DMS 273 treated with DMSO at 0.1 percent for 48 hours (cell line): ENCODE measurements around the gene PPP1R2B.
A peak's percentile ranks its signal among the peaks of the same experiment; 100 is the strongest.

Source experiments
- DNase-seq: peaks from one replicate; lab custom pipeline; 2025; lab: John Stamatoyannopoulos, UW

Gene PPP1R2B

DNA sequence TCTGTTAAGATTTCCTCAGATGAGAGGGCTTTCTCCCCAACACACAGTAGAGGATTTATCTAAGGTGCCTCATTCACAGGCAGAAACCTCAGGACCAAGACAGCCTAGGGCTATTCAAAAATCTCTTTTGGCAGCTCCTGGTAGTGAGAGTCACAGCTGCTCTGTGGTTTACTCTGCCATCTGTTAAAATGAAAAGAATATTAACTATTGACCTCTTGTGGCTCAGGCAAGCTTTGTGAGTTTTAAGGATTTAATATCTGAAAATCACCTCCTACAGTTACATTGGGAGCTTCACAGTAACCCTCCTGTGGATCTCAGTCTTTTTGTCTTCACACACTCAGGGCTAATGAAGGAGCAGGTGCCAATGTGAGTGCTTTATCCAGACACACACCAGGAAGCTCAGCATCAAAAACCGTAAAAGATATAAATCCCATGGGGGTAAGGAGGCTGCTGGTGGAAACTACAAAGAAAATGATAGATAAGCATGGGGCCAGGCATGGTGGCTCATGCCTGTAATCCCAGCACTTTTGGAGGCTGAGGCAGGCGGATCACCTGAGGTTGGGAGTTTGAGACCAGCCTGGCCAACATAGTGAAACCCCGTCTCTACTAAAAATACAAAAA lies 29.7 kb downstream of the PPP1R2B start:
- DNase-seq, result peak; percentile 85

GRCh38 chr5:156883316-156883875 lies 33.3 kb downstream of the PPP1R2B start:
- no peak for DNase-seq

DNA sequence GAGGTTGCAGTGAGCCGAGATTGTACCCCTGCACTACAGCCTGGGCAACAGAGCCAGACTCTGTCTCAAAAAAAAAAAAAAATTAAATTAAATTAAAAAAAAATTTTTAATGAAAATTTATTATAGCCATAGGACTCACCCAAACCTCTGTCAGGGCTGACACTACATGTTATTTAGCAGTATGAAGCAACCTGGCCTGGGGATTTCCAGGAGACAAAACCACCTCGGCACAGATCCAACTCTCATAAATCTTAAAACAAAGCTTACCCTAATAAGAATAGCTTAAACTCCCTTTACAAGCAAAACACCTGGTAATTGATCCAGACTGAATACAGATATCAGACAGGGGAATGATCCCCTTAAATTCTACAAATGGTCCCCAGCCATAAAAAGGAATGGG lies 38.4 kb downstream of the PPP1R2B start:
- no peak for DNase-seq

GRCh38 chr5:156892223-156892622 lies 42.1 kb downstream of the PPP1R2B start:
- DNase-seq, result no peak

DNA sequence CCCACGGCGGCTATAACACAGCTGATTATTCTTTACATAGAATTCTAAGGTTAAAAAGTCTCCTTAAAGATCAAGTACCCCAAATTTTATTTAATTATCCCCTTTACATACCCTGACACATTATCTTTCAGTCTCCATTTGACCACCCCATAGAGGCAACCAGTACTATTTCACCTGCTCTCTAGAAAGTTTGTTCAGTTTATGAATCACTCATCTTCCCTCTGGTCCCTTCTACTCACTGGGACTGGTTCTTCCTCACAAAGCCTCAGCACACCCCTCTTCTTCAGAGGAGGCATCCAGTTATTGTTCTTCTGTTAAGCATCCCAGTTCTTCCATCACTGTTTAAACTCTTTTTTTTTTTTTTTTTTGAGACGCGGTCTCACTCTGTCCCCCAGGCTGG lies 42.8 kb downstream of the PPP1R2B start:
- no peak for DNase-seq

DNA sequence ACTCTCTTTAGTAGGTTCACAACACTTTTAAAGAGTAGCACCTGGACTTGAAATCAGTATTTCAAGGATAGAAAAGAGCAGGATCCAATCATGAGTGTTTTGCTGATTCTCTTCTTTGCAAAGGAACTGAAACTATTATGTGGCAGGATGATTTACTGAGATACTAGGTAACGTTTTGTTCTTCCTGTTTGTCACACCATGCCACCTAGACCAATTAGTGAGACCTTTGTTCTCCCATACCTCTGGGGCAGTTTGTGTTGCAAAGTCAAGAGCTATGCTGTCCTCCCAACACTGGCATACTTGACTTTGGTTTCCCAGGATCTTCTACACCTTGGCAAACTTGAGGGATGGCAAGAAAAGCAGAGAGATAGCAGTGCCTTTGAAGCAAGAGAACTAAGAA lies 43.4 kb downstream of the PPP1R2B start:
- no peak for DNase-seq

DNA sequence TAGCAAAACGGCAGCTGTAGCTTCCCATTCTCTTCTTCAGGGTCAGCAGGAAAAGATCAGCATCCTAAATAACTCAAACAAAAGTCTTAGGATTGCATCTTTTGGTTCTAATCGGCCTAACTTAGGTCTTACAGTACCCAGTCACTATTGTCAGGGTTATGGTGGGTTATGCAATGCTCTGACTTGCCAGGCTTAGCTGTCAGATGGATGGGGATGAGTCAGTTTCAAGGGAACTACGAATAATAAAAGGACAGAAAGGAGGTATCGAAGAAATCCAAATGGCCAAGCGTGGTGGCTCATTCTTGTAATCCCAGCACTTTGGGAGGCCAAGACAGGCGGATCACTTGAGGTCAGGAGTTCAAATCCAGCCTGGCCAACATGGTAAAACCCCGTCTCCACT lies 46.5 kb downstream of the PPP1R2B start:
- no peak for DNase-seq
